Measurements from ENCODE around the gene XKR8. TPM values are rescaled to one million over a fixed set of nuclear protein-coding genes. Genes with fewer than 3 reads are reported as not detected.
A peak's percentile ranks its signal among the peaks of the same experiment; 100 is the strongest.

XKR8 gene
- total RNA-seq, 1 donor from 2014 or later = 2.4 TPM

- TF ChIP-seq CTCF (IDR thresholded peaks at IDR 0.05; ENCODE audit: insufficient read depth, low read length, severe bottlenecking) = no peak
These were observed 2.1 kb upstream of the XKR8 start for GRCh38 chr1:27957655-27958054.

GRCh38 chr1:27958513-27958912 lies 1.3 kb upstream of the XKR8 start:
- no peak for FAIRE-seq
- DNase-seq (ENCODE audit: low read depth) = no peak
- Histone ChIP-seq H3K36me3 (ENCODE audit: control insufficient read depth, insufficient read depth, low read length) (no peaks in the 10 kb centered on the region), H3K4me3 (ENCODE audit: low read depth, low read length) (no peak overlapping the region), H3K27me3 (ENCODE audit: control insufficient read depth, insufficient read depth, low read length) (peaks cover 2% of the 10 kb centered on the region)
- TF ChIP-seq CTCF (IDR thresholded peaks at IDR 0.05; ENCODE audit: insufficient read depth, low read length, severe bottlenecking) = no peak

More at GRCh38 chr1:27957655-27958054, 2.1 kb upstream of the XKR8 start:
- Histone ChIP-seq H3K36me3 (ENCODE audit: control insufficient read depth, insufficient read depth, low read length) (no peaks in the 10 kb centered on the region), H3K4me3 (ENCODE audit: low read depth, low read length) (no peak overlapping the region), H3K27me3 (ENCODE audit: control insufficient read depth, insufficient read depth, low read length) (peaks cover 2% of the 10 kb centered on the region)
- DNase-seq (ENCODE audit: low read depth) (no peak), FAIRE-seq (no peak)

- no peaks in the 10 kb centered on the region for H3K27me3 ChIP-seq (ENCODE audit: control insufficient read depth, insufficient read depth, low read length)
- DNase-seq (ENCODE audit: low read depth) (no peak), FAIRE-seq (no peak)
- no peak for TF ChIP-seq CTCF (IDR thresholded peaks at IDR 0.05; ENCODE audit: insufficient read depth, low read length, severe bottlenecking)
- no peaks in the 10 kb centered on the region for H3K36me3 ChIP-seq (ENCODE audit: control insufficient read depth, insufficient read depth, low read length)
- H3K4me3 ChIP-seq (ENCODE audit: low read depth, low read length) = peak overlapping the region; percentile 50
These were observed 1.2 kb downstream of the XKR8 start for GRCh38 chr1:27960762-27961645.

- peaks cover 2% of the 10 kb centered on the region for H3K36me3 ChIP-seq (ENCODE audit: control insufficient read depth, insufficient read depth, low read length)
- TF ChIP-seq CTCF (IDR thresholded peaks at IDR 0.05; ENCODE audit: insufficient read depth, low read length, severe bottlenecking) = no peak
- DNase-seq (ENCODE audit: low read depth) = no peak
- FAIRE-seq = peak; percentile 95
- H3K27me3 ChIP-seq (ENCODE audit: control insufficient read depth, insufficient read depth, low read length) = no peaks in the 10 kb centered on the region
- no peak overlapping the region for H3K4me3 ChIP-seq (ENCODE audit: low read depth, low read length)
These were observed 2.0 kb downstream of the XKR8 start for GRCh38 chr1:27961646-27962221.

- no peak for FAIRE-seq
- H3K27me3 ChIP-seq (ENCODE audit: control insufficient read depth, insufficient read depth, low read length) = no peaks in the 10 kb centered on the region
- H3K4me3 ChIP-seq (ENCODE audit: low read depth, low read length) = no peak overlapping the region
- TF ChIP-seq CTCF (IDR thresholded peaks at IDR 0.05; ENCODE audit: insufficient read depth, low read length, severe bottlenecking) = no peak
- H3K36me3 ChIP-seq (ENCODE audit: control insufficient read depth, insufficient read depth, low read length) = peaks cover 2% of the 10 kb centered on the region
- no peak for DNase-seq (ENCODE audit: low read depth)
These were observed 3.6 kb downstream of the XKR8 start for GRCh38 chr1:27963393-27963792.

Data from bronchial epithelial cell (primary cell).